Right lobe of liver (tissue), 4 donors: ENCODE data around the gene UROC1.

Source experiments
- POLR2A ChIP-seq: fragments of 450-650 bp; IDR thresholded peaks from one replicate; pipeline ENCODE4 v1.6.1; 2017; ENCODE audit warnings: antibody characterized with exemption, mild to moderate bottlenecking
- TF ChIP-seq, protein P1 (sequence below), 4 donors: fragments of 200-600 bp in 3 of 4; fragments of 450-650 bp in 1 of 4; IDR thresholded peaks; one replicate each; pipeline versions ENCODE4 v1.5.1 to v1.8.0; 2016 to 2022; ENCODE audit warnings: antibody characterized with exemption in 4 of 4, mild to moderate bottlenecking in 2 of 4
- donor health status: DM: no; HTN: no; CAD: no.
- donor health status: DM: no; HTN: no; CAD: no.
- donor health status: DM: no; HTN: yes; CAD: no.

DNA sequence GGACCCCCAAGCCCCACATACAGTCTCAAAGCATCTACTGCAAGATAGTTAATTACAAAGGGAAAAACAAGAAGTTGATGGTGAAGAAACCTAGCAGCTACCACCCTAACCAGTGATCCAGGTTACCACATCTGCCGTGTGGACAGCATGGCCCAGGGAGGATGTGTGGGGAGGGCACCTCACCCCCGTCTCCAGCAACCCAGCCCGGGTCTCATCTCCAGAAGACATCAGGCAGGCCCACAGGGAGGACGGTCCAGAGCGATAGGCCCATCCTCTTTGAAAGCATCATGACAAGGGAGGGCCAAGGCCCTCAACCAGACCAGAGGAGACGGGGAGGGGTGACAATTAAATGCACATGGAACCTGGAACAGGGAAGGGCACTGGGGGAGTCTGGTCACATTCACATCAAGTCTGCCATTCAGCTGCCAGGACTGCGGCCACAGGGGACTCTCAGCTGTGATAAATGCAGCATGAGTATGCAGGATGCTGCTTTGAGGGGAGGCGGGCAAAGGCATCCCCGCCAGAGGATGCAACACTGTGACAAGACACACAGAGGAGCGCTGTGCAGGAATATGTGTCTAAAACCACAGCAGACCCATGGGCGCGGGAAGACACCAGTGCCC is 60.7 kb downstream of the UROC1 start:
- TF ChIP-seq, protein P1, sequence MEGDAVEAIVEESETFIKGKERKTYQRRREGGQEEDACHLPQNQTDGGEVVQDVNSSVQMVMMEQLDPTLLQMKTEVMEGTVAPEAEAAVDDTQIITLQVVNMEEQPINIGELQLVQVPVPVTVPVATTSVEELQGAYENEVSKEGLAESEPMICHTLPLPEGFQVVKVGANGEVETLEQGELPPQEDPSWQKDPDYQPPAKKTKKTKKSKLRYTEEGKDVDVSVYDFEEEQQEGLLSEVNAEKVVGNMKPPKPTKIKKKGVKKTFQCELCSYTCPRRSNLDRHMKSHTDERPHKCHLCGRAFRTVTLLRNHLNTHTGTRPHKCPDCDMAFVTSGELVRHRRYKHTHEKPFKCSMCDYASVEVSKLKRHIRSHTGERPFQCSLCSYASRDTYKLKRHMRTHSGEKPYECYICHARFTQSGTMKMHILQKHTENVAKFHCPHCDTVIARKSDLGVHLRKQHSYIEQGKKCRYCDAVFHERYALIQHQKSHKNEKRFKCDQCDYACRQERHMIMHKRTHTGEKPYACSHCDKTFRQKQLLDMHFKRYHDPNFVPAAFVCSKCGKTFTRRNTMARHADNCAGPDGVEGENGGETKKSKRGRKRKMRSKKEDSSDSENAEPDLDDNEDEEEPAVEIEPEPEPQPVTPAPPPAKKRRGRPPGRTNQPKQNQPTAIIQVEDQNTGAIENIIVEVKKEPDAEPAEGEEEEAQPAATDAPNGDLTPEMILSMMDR (IDR thresholded peaks at IDR 0.05): no peak
- TF ChIP-seq POLR2A: no peak
